Hematopoietic multipotent progenitor cell treated with erythropoietin and hydrocortisone succinate and interleukin-3 and kit ligand, for 6 days (in vitro differentiated cells): ENCODE results near the gene MDH2.
"Not testable (repeated sequence)": the region's sequence is repeated elsewhere in the genome, so short reads cannot be mapped to it uniquely, and the experiment has no call there.

ENCODE experiments used
- DNase-seq: peaks from one replicate; pipeline ENCODE4 v3.0.0-alpha.2; 2015

The MDH2 gene

GRCh38 chr7:76114742-76115141 lies 66.8 kb downstream of the MDH2 start:
- not testable (repeated sequence) for DNase-seq
